ENCODE measurements around the gene ATRAID.
"Not testable (repeated sequence)": the region's sequence is repeated elsewhere in the genome, so short reads cannot be mapped to it uniquely, and the experiment has no call there.

DNA sequence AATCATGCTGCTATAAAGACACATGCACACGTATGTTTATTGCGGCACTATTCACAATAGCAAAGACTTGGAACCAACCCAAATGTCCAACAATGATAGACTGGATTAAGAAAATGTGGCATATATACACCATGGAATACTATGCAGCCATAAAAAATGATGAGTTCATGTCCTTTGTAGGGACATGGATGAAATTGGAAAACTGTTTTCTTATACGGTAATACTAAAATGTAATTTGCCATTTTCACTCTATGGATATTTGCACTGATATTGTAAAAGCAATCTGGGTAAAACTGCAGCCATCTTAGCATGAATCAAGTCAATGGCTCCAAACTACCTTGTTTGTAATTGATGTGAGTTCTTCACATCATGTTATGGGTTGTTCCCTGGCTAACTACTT is 16.0 kb upstream of the ATRAID start:
- TF ChIP-seq CTCF (conservative IDR thresholded peaks at IDR 0.05); EZH2 (IDR thresholded peaks at IDR 0.05; ENCODE audit: low read depth): not testable (repeated sequence)

Measured in PC-9 (cell line).